HFFc6 (cell line): ENCODE measurements around the gene ATAD1. TPM values are rescaled to one million over a fixed set of nuclear protein-coding genes. Genes with fewer than 3 reads are reported as not detected.

ENCODE experiments used
- DNase-seq: peaks from one replicate; pipeline ENCODE4 v3.0.0-alpha.2; 2018
- H3K27ac Mint-ChIP-seq: 2 replicates; pipeline ENCODE4 v1.8.0; 2020; ENCODE audit warnings: mild to moderate bottlenecking, mixed read lengths
- H3K27me3 Mint-ChIP-seq: 2 replicates; pipeline ENCODE4 v1.8.0; 2021; ENCODE audit warnings: mild to moderate bottlenecking, moderate library complexity, mixed read lengths; ENCODE audit not compliant: insufficient read depth
- H3K36me3 Mint-ChIP-seq: 2 replicates; pipeline ENCODE4 v1.8.0; 2021; ENCODE audit warnings: low read depth, mixed read lengths
- H3K4me1 Mint-ChIP-seq: 2 replicates; pipeline ENCODE4 v1.8.0; 2020; ENCODE audit warnings: low read depth, mixed read lengths
- H3K4me3 Mint-ChIP-seq: 2 replicates; pipeline ENCODE4 v1.8.0; 2020; ENCODE audit warnings: mild to moderate bottlenecking, moderate library complexity, mixed read lengths
- H3K9me3 Mint-ChIP-seq: 2 replicates; pipeline ENCODE4 v1.8.0; 2020; ENCODE audit warnings: mild to moderate bottlenecking, mixed read lengths
- CTCF ChIP-seq: fragments of 200-600 bp; sonication (generic); IDR thresholded peaks from 2 replicates; pipeline ENCODE4 v1.5.0; 2021; ENCODE audit warnings: antibody characterized with exemption, mild to moderate bottlenecking
- total RNA-seq, 6 experiments: library from RNA; stranded (reverse); fragmentation: NEBNext Ultra II Directional; extraction: Animal tissue kit (Norgen Biotek cat#: 25700); gene quantifications; 2 replicates in 1 of 6; 3 replicates in 5 of 6; pipeline ENCODE4 v1.2.3, GENCODE V29; 2021

The ATAD1 gene
- total RNA-seq, 6 experiments from 2014 or later, result 33.4 to 44.4 (median 35.8) TPM

- Mint-ChIP-seq H3K4me1 (peaks cover 6% of the 10 kb centered on the region; the same call in 1 of the 2 replicates), H3K27ac (no peak overlapping the region), H3K36me3 (no peaks in the 10 kb centered on the region), H3K27me3 (no peaks in the 10 kb centered on the region; the same call in 1 of the 2 replicates), H3K9me3 (no peaks in the 10 kb centered on the region), H3K4me3 (no peak overlapping the region)
- DNase-seq, result no peak
- no peak for TF ChIP-seq CTCF
Measured at GRCh38 chr10:87826653-87827052, 8.6 kb upstream of the ATAD1 start.

- Mint-ChIP-seq H3K27ac (no peak overlapping the region), H3K4me3 (no peak overlapping the region; the same call in 1 of the 2 replicates), H3K27me3 (no peaks in the 10 kb centered on the region; the same call in 1 of the 2 replicates), H3K4me1 (peaks cover 38% of the 10 kb centered on the region), H3K9me3 (no peaks in the 10 kb centered on the region), H3K36me3 (peaks cover 8% of the 10 kb centered on the region)
- TF ChIP-seq CTCF, result no peak
- no peak for DNase-seq
Measured at GRCh38 chr10:87819289-87819585, 1.2 kb upstream of the ATAD1 start.

- H3K36me3 Mint-ChIP-seq, result peaks cover 8% of the 10 kb centered on the region
- no peaks in the 10 kb centered on the region for H3K9me3 Mint-ChIP-seq
- H3K27ac Mint-ChIP-seq, result peak overlapping the region; percentile 96
- peak overlapping the region; percentile 97 for H3K4me3 Mint-ChIP-seq
- no peaks in the 10 kb centered on the region; the same call in 1 of the 2 replicates for H3K27me3 Mint-ChIP-seq
- DNase-seq, result no peak
- no peak for TF ChIP-seq CTCF
- peaks cover 38% of the 10 kb centered on the region for H3K4me1 Mint-ChIP-seq
Measured at GRCh38 chr10:87818505-87819288, 671 bp upstream of the ATAD1 start.

- no peak for TF ChIP-seq CTCF
- H3K4me3 Mint-ChIP-seq, result peak overlapping the region; percentile 97
- no peak for DNase-seq
- peaks cover 38% of the 10 kb centered on the region for H3K4me1 Mint-ChIP-seq
- H3K36me3 Mint-ChIP-seq, result peaks cover 9% of the 10 kb centered on the region
- H3K9me3 Mint-ChIP-seq, result no peaks in the 10 kb centered on the region
- no peaks in the 10 kb centered on the region; the same call in 1 of the 2 replicates for H3K27me3 Mint-ChIP-seq
- peak overlapping the region; percentile 96 for H3K27ac Mint-ChIP-seq
Measured at GRCh38 chr10:87816898-87817608, 973 bp downstream of the ATAD1 start.

GRCh38 chr10:87816163-87816897, 1.7 kb downstream of the ATAD1 start:
- H3K4me1 Mint-ChIP-seq, result peaks cover 38% of the 10 kb centered on the region
- no peak for DNase-seq
- H3K27me3 Mint-ChIP-seq, result no peaks in the 10 kb centered on the region; the same call in 1 of the 2 replicates
- peaks cover 16% of the 10 kb centered on the region for H3K36me3 Mint-ChIP-seq
- H3K4me3 Mint-ChIP-seq, result peak overlapping the region; percentile 97
- no peak overlapping the region for H3K27ac Mint-ChIP-seq
- peak; percentile 50 for TF ChIP-seq CTCF
- H3K9me3 Mint-ChIP-seq, result no peaks in the 10 kb centered on the region
